A549 (cell line): ENCODE data around the gene SLC4A3. TPM values are rescaled to one million over a fixed set of nuclear protein-coding genes. Genes with fewer than 3 reads are reported as not detected.

Experiments
- ATAC-seq, 2 experiments: fragments of 200-7000 bp in 1 of 2; fragments of >200 bp in 1 of 2; cut with Nextera tagmentation in 1 of 2; cut with Tn5 transposase in 1 of 2; 3 replicates each; pipeline versions ENCODE4 v1.8.0 to v1.9.1; 2018 to 2020; ENCODE audit warnings: mild to moderate bottlenecking in 1 of 2, moderate library complexity in 1 of 2
- CTCF ChIA-PET: fragments of 300-600 bp; sonication (Branson Sonifier 250); formaldehyde crosslinking; extraction: SDS; loops from one replicate; lab custom pipeline; 2021; ENCODE audit warnings: antibody characterized with exemption, inconsistent platforms; lab: Yijun Ruan, JAX
- POLR2A ChIA-PET: fragments of 350-600 bp; formaldehyde crosslinking; extraction: SDS; loops from one replicate; lab custom pipeline; 2021; ENCODE audit warnings: antibody characterized with exemption, inconsistent platforms; lab: Yijun Ruan, JAX
- DNase-seq, 2 experiments: peaks; one replicate each; pipeline versions ENCODE4 v3.0.0 to v3.0.0-alpha.2; 2011 to 2016; ENCODE audit warnings: low read depth in 1 of 2, low spot score in 1 of 2
- FAIRE-seq: peaks from 2 replicates; lab custom pipeline; 2011; peaks lifted over from hg19 to GRCh38; lab: Jason Lieb, UNC
- H3K27ac ChIP-seq, 2 experiments: fragments of >200 bp; sonication (Bioruptor Twin); formaldehyde crosslinking; 3 replicates each; pipeline ENCODE4 v1.5.1; 2016 to 2017
- H3K4me1 ChIP-seq: fragments of >200 bp; sonication (Bioruptor Twin); formaldehyde crosslinking; 3 replicates; pipeline ENCODE4 v1.6.1; 2016
- H3K4me2 ChIP-seq: fragments of >200 bp; sonication (Bioruptor Twin); formaldehyde crosslinking; 3 replicates; pipeline ENCODE4 v1.6.1; 2016
- H3K4me3 ChIP-seq: fragments of >200 bp; sonication (Bioruptor Twin); formaldehyde crosslinking; 3 replicates; pipeline ENCODE4 v1.5.1; 2016
- H3K9me3 ChIP-seq: fragments of >200 bp; sonication (Bioruptor Twin); formaldehyde crosslinking; 3 replicates; pipeline ENCODE4 v1.6.1; 2016
- ATOH8 ChIP-seq: fragments of 250-450 bp; sonication (Bioruptor Pico); IDR thresholded peaks from 2 replicates; pipeline ENCODE4 v1.5.0; 2020; ENCODE audit warnings: low read depth, mild to moderate bottlenecking, moderate library complexity
- BHLHE40 ChIP-seq: IDR thresholded peaks from 2 replicates; pipeline ENCODE4 v1.6.1; 2012; ENCODE audit warnings: low read depth, low read length, inconsistent platforms
- CBX8 ChIP-seq: fragments of 200-600 bp; sonication (generic); IDR thresholded peaks from 2 replicates; pipeline ENCODE4 v1.6.1; 2016
- ELK1 ChIP-seq: fragments of 150-350 bp; IDR thresholded peaks from 2 replicates; pipeline ENCODE4 v1.6.1; 2014; ENCODE audit warnings: low read depth, mild to moderate bottlenecking, low read length
- EP300 ChIP-seq, 2 experiments: fragments of >200 bp; sonication (Bioruptor Twin); formaldehyde crosslinking; IDR thresholded peaks; 2 replicates in 1 of 2; 3 replicates in 1 of 2; pipeline ENCODE4 v1.6.1; 2016 to 2017
- FOSL2 ChIP-seq, 2 experiments: fragments of 450-650 bp in 1 of 2; fragments of >200 bp in 1 of 2; sonication (Bioruptor Twin) in 1 of 2; formaldehyde crosslinking; IDR thresholded peaks; 2 replicates each; pipeline versions ENCODE4 v1.5.0 to v1.6.1; 2016 to 2020; ENCODE audit warnings: mild to moderate bottlenecking in 1 of 2, moderate library complexity in 1 of 2
- GATA3 ChIP-seq: IDR thresholded peaks from 2 replicates; pipeline ENCODE4 v1.6.1; 2012; ENCODE audit warnings: borderline replicate concordance
- HEYL ChIP-seq: fragments of 250-450 bp; sonication (Bioruptor Pico); IDR thresholded peaks from 2 replicates; pipeline ENCODE4 v1.8.0; 2021; ENCODE audit warnings: mild to moderate bottlenecking, moderate library complexity
- HMGXB4 ChIP-seq: fragments of 250-450 bp; sonication (Bioruptor Pico); IDR thresholded peaks from 2 replicates; pipeline ENCODE4 v1.5.0; 2021; ENCODE audit warnings: mild to moderate bottlenecking, moderate library complexity, borderline replicate concordance
- KDM1A ChIP-seq: fragments of 200-600 bp; sonication (generic); IDR thresholded peaks from 2 replicates; pipeline ENCODE4 v1.6.1; 2016; ENCODE audit warnings: low read depth, mild to moderate bottlenecking
- KDM5A ChIP-seq: fragments of 200-600 bp; sonication (generic); IDR thresholded peaks from 2 replicates; pipeline ENCODE4 v1.6.1; 2016; ENCODE audit warnings: antibody characterized with exemption, mild to moderate bottlenecking
- MAZ ChIP-seq: fragments of 150-350 bp; IDR thresholded peaks from 2 replicates; pipeline ENCODE4 v1.6.1; 2014; ENCODE audit warnings: antibody characterized with exemption, low read depth, low read length, borderline replicate concordance
- NFE2L2 ChIP-seq: fragments of 150-350 bp; conservative IDR thresholded peaks from 2 replicates; pipeline ENCODE4 v1.6.1; 2014; ENCODE audit warnings: low read length
- PBX3 ChIP-seq: IDR thresholded peaks from 2 replicates; pipeline ENCODE4 v1.6.1; 2012
- PHF8 ChIP-seq: fragments of 200-600 bp; sonication (generic); IDR thresholded peaks from 2 replicates; pipeline ENCODE4 v1.6.1; 2016; ENCODE audit warnings: low read depth, mild to moderate bottlenecking, antibody characterized with exemption, moderate library complexity, borderline replicate concordance
- POLR2A ChIP-seq: IDR thresholded peaks from 2 replicates; pipeline ENCODE4 v1.6.1; 2012; ENCODE audit warnings: mild to moderate bottlenecking, low read length
- RAD21 ChIP-seq, 2 experiments: fragments of >200 bp in 1 of 2; sonication (Bioruptor Twin) in 1 of 2; formaldehyde crosslinking in 1 of 2; IDR thresholded peaks in 1 of 2; conservative IDR thresholded peaks in 1 of 2; 2 replicates in 1 of 2; 3 replicates in 1 of 2; pipeline ENCODE4 v1.6.1; 2012 to 2018; ENCODE audit warnings: inconsistent platforms in 1 of 2
- RARB ChIP-seq: fragments of 250-450 bp; sonication (Bioruptor Pico); IDR thresholded peaks from 2 replicates; pipeline ENCODE4 v1.8.0; 2021; ENCODE audit warnings: mild to moderate bottlenecking, moderate library complexity
- REST ChIP-seq: fragments of 200-600 bp; sonication (generic); IDR thresholded peaks from 2 replicates; pipeline ENCODE4 v1.6.1; 2016; ENCODE audit warnings: antibody characterized with exemption, mild to moderate bottlenecking, moderate library complexity
- SMC3 ChIP-seq: fragments of >200 bp; sonication (Bioruptor Twin); formaldehyde crosslinking; IDR thresholded peaks from 3 replicates; pipeline ENCODE4 v1.6.1; 2018; ENCODE audit warnings: inconsistent platforms
- TFCP2L1 ChIP-seq: fragments of 250-450 bp; sonication (Bioruptor Pico); IDR thresholded peaks from 2 replicates; pipeline ENCODE4 v1.5.0; 2021; ENCODE audit warnings: mild to moderate bottlenecking
- TP53 ChIP-seq: fragments of 250-450 bp; sonication (Bioruptor Pico); IDR thresholded peaks from 2 replicates; pipeline ENCODE4 v1.5.0; 2021; ENCODE audit warnings: mild to moderate bottlenecking, moderate library complexity
- ZFP36 ChIP-seq: fragments of 450-650 bp; IDR thresholded peaks from 2 replicates; pipeline ENCODE4 v1.6.1; 2014; ENCODE audit warnings: borderline replicate concordance; ENCODE audit not compliant: partially characterized antibody
- WGBS: methylation state at CpG from one replicate; pipeline ENCODE4 v1.1.6; 2017; ENCODE audit errors: missing lambda C conversion rate; 5-methylcytosine and 5-hydroxymethylcytosine counted together
- polyA plus RNA-seq, 4 experiments: library from polyadenylated mRNA; depleted of rRNA in 3 of 4; stranded (reverse); fragments of >200 nt; fragmentation: RNase III in 1 of 4; extraction: RNeasy Plus Mini Kit Qiagen cat#74134 plus additional on column Dnase treatment in 1 of 4; gene quantifications; 2 replicates in 3 of 4; 3 replicates in 1 of 4; pipeline ENCODE4 v1.2.3, GENCODE V29; 2011 to 2017

SLC4A3 gene
- polyA plus RNA-seq, 2 of the 4 experiments (the other 2 are of a cell fraction): 1.4 to 3.6 TPM

- H3K4me3 ChIP-seq: no peak overlapping the region
- no peak overlapping the region for H3K27ac ChIP-seq
- H3K9me3 ChIP-seq: peaks cover 42% of the 10 kb centered on the region
- ATAC-seq: no peak
- FAIRE-seq: no peak
- no peak for TF ChIP-seq EP300 (IDR thresholded peaks at IDR 0.05)
- no peak for DNase-seq
- no peak overlapping the region for H3K4me2 ChIP-seq
- no peaks in the 10 kb centered on the region for H3K4me1 ChIP-seq
- ChIA-PET POLR2A (no interaction called here), CTCF (interaction anchor here (1.1 to 1.5 kb wide), 3 partner anchors 20 to 1911 kb away, joined by 3 to 4 read pairs (median 3); no protein-coding TSS in a partner anchor)
These were observed 35.1 kb downstream of the SLC4A3 start for GRCh38 chr2:219662566-219662965.

GRCh38 chr2:219663116-219663762 is 35.8 kb downstream of the SLC4A3 start:
- POLR2A ChIA-PET: no interaction called here
- Histone ChIP-seq H3K9me3 (peaks cover 36% of the 10 kb centered on the region), H3K4me3 (no peak overlapping the region), H3K27ac (no peak overlapping the region), H3K4me2 (no peak overlapping the region), H3K4me1 (no peaks in the 10 kb centered on the region)
- no peak for FAIRE-seq
- ATAC-seq: no peak
- DNase-seq: no peak
- TF ChIP-seq GATA3: no peak
- TF ChIP-seq NFE2L2: no peak
- no peak for TF ChIP-seq POLR2A
- TF ChIP-seq RARB: no peak
- no peak for TF ChIP-seq ATOH8 (CRISPR knock-in tag)
- TF ChIP-seq ELK1: no peak
- TF ChIP-seq HEYL: no peak
- TF ChIP-seq KDM5A: no peak
- no peak for TF ChIP-seq MAZ
- no peak for TF ChIP-seq KDM1A
- TF ChIP-seq FOSL2 (IDR thresholded peaks at IDR 0.05): no peak
- no peak for TF ChIP-seq FOSL2 (CRISPR knock-in tag; IDR thresholded peaks at IDR 0.05)
- WGBS: 37% methylated on average over 11 of the region's 11 CpGs
- CTCF ChIA-PET: interaction anchor here (1.1 to 1.5 kb wide), 3 partner anchors 21 to 1910 kb away, joined by 3 to 4 read pairs (median 3); no protein-coding TSS in a partner anchor

- no peak overlapping the region for H3K27ac ChIP-seq
- 50% methylated on average over 5 of the region's 5 CpGs for WGBS
- ChIA-PET POLR2A (no interaction called here), CTCF (interaction anchor here (0.6 to 1.5 kb wide), 5 partner anchors 11 to 1910 kb away, joined by 3 to 4 read pairs (median 3); no protein-coding TSS in a partner anchor)
- peaks cover 35% of the 10 kb centered on the region for H3K9me3 ChIP-seq
- FAIRE-seq (no peak), ATAC-seq (no peak), DNase-seq (no peak)
- H3K4me3 ChIP-seq: no peak overlapping the region
- TF ChIP-seq SMC3: no peak
- no peak for TF ChIP-seq KDM5A
- TF ChIP-seq PBX3: no peak
- TF ChIP-seq ZFP36: no peak
- TF ChIP-seq HMGXB4 (CRISPR knock-in tag): no peak
- no peak for TF ChIP-seq REST
- no peak for TF ChIP-seq MAZ
- no peak for TF ChIP-seq HEYL
- TF ChIP-seq CBX8: no peak
- no peak for TF ChIP-seq BHLHE40
- no peak for TF ChIP-seq PHF8
- no peak for TF ChIP-seq TFCP2L1 (CRISPR knock-in tag)
- TF ChIP-seq TP53: no peak
- TF ChIP-seq RAD21 (conservative IDR thresholded peaks at IDR 0.05 in 1 of 2, IDR thresholded peaks at IDR 0.05 in 1 of 2): no peak
- H3K4me2 ChIP-seq: no peak overlapping the region
- no peaks in the 10 kb centered on the region for H3K4me1 ChIP-seq
These were observed 36.6 kb downstream of the SLC4A3 start for GRCh38 chr2:219664041-219664440.
